ENCODE results near the gene SLC6A20.

SLC6A20 gene

DNA sequence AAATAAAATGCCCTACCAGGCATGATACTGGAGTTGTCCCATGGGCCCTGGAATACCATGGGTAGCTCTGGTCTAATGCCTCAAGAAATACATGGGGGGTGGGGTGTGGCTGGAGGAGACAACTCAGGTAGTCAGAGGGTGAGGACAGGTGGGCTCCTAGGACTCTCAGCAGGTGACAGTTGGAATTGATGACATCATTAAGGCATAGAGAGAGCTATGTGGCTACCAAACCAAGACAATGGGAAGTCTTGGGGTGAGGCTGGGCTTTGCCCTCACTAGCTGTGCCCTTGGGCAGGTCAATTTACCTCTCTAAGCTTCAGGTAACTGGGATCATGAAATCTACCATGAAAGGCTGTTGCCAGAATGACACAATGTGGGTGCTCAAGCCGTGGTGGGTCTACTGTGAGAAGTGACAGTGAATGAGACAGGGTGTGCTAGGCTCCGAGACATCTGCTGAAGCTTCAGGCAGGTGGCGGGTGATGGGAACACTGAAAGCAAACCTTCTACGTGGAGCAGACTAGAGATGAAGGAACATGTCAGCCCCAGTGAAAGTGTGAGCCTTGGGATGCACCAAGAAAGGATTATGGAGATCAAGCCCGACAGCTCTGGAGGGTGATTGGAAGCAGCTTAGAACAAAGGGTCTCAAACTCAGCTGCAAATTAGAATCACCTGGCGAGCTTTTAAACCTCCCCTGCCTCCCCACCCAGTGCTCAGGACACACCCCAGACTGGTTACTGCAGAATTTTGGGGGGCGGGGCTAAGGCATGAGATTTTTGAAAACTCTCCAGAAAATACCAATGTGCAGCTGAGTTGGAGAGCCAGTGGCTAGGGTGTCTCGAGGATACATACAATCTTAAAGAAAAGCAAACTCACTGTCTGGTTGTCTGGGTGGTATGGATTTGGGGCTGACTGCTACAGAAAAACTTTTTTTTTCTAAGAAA is 21.5 kb downstream of the SLC6A20 start:
- no peak for DNase-seq (ENCODE audit: extremely low spot score)
- CTCF ChIA-PET, result interaction anchor here (0.9 to 9.9 kb wide), 6 partner anchors 13 to 303 kb away, joined by 3 to 73 read pairs (median 4); no protein-coding TSS in a partner anchor
- TF ChIP-seq, protein P1, sequence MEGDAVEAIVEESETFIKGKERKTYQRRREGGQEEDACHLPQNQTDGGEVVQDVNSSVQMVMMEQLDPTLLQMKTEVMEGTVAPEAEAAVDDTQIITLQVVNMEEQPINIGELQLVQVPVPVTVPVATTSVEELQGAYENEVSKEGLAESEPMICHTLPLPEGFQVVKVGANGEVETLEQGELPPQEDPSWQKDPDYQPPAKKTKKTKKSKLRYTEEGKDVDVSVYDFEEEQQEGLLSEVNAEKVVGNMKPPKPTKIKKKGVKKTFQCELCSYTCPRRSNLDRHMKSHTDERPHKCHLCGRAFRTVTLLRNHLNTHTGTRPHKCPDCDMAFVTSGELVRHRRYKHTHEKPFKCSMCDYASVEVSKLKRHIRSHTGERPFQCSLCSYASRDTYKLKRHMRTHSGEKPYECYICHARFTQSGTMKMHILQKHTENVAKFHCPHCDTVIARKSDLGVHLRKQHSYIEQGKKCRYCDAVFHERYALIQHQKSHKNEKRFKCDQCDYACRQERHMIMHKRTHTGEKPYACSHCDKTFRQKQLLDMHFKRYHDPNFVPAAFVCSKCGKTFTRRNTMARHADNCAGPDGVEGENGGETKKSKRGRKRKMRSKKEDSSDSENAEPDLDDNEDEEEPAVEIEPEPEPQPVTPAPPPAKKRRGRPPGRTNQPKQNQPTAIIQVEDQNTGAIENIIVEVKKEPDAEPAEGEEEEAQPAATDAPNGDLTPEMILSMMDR (IDR thresholded peaks at IDR 0.05; ENCODE audit: control extremely low read depth, extremely low read depth, low read depth, missing control alignments), result no peak
- POLR2A ChIA-PET, result interaction anchor here (0.5 to 0.6 kb wide), 2 partner anchors 123 to 310 kb away, joined by 3 read pairs; no protein-coding TSS in a partner anchor

DNA sequence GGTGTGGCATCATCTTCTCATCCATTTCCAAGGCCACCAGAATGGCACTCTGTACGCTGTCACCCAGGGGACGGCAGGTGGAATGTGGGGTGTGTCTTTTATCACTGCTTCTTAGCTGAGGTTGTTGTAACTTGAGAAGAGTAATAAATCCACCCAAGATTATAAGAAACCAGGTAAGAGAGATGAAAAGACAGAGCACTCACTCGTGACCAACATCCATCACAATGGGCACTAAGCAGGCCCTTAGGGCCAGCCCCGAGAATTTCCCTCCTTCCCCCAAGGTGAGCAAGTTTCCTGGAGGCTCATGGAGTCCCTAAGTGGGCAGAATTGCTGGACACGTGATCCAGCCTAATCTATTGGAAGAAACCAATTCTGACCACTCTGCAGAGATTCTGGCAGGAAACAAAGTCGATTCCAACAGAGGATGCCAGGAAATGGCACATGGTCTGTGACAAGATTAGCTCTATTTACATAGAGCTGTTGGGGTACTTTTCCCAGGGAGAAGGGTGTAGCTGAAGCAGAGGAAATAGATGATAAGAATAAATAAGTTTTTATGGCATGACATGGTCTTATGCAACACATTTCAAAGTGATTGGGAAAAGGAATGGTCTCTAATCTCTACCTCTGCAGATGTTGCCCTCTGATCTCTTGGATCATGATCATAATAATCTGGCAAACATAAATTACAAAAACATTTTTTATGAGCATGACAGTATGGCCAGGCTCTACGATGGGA is 22.5 kb downstream of the SLC6A20 start:
- no peak for DNase-seq (ENCODE audit: extremely low spot score)
- TF ChIP-seq, protein P1 (IDR thresholded peaks at IDR 0.05; ENCODE audit: control extremely low read depth, extremely low read depth, low read depth, missing control alignments), result no peak
- ChIA-PET CTCF (interaction anchor here (1.0 to 9.9 kb wide), 6 partner anchors 12 to 155 kb away, joined by 3 to 73 read pairs (median 4); no protein-coding TSS in a partner anchor), POLR2A (interaction anchor here (0.6 kb wide), 1 partner anchor 124 kb away, joined by 3 read pairs; no protein-coding TSS in a partner anchor)

DNA sequence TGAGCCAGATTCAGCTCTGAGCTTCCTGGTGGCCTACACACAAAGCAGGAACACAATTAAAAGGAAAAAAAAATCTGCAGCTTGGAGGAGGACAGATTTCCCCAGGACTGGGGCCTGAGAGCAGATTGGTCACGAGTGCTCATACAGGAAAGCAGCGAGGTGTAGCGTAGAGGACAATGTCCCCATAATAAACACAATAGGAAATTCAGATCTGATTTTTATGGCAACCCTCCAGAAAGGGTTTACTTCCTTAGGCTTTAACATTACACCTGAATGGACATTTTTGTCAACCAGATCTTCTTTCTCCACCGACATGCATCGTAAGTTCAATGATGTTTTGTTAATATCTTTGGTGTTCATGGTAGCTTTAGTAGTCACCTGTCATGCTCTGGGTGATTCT is 23.3 kb downstream of the SLC6A20 start:
- no peak for DNase-seq (ENCODE audit: extremely low spot score)
- ChIA-PET POLR2A (no interaction called here), CTCF (interaction anchor here (1.6 to 9.9 kb wide), 2 partner anchors 11 to 18 kb away, joined by 4 to 73 read pairs; no protein-coding TSS in a partner anchor)
- TF ChIP-seq, protein P1 (IDR thresholded peaks at IDR 0.05; ENCODE audit: control extremely low read depth, extremely low read depth, low read depth, missing control alignments), result no peak

DNA sequence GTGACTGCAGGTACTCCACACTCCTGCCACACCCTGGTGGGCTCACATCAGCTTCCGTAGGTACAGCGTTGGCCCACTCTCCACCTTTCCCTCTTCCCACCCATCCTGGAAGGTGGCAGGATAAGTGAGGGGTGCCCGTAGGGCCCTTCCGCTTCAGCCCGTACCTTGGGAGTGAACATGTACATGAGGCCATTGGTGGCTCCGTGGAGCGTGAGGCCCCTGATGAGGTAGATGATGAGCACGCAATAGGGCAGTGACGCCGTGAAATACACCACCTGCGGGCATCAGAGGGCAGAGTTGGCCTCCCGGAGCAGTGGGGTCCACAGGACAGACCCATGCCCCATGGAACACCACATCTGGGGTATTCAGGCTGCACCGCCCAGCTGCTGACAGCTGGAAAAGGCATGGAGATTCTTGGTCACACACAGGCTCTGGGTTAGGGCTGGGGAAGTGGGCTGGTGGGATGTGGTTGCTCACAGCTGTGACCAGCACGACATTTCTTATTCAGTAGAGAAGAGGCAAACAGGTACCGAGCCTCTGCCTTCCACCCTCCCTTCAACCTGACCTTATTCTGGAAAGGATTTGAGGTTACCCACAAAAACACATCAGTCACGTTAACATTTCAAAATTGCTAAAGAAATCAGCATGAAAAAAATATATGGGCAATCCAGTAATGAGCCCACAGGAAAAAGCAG is 23.8 kb downstream of the SLC6A20 start:
- POLR2A ChIA-PET, result no interaction called here
- DNase-seq (ENCODE audit: extremely low spot score), result no peak
- CTCF ChIA-PET, result interaction anchor here (1.6 to 9.9 kb wide), 3 partner anchors 9 to 18 kb away, joined by 3 to 73 read pairs (median 4); no protein-coding TSS in a partner anchor
- TF ChIP-seq, protein P1 (IDR thresholded peaks at IDR 0.05; ENCODE audit: control extremely low read depth, extremely low read depth, low read depth, missing control alignments), result no peak

DNA sequence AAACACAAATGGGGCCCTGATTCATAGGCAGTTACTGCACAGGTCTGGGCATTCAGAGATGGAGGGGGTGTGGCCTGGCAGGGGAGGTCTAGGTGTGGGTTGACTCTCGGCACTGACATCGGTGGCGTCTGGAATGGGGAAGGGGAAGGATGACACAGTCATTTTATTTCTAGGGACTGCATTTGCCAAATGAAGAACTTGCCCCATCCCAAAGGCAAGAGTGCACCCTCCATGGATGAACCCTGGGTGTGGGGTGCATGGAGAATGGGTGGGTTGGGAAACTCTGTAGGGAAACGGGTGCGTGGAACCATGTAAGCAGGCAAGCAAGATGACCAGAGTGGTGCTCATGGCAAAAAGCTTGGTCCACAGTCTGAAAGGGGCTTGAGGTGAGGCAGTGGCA is 24.5 kb downstream of the SLC6A20 start:
- TF ChIP-seq, protein P1 (IDR thresholded peaks at IDR 0.05; ENCODE audit: control extremely low read depth, extremely low read depth, low read depth, missing control alignments), result no peak
- ChIA-PET CTCF (interaction anchor here (1.6 to 9.9 kb wide), 4 partner anchors 10 to 306 kb away, joined by 3 to 73 read pairs (median 8); no protein-coding TSS in a partner anchor), POLR2A (no interaction called here)
- DNase-seq (ENCODE audit: extremely low spot score), result no peak
